ENCODE results near the gene NSFL1C. TPM values are rescaled to one million over a fixed set of nuclear protein-coding genes. Genes with fewer than 3 reads are reported as not detected.

The NSFL1C gene
- total and polyA plus RNA-seq, 2 experiments from 2014 or later: 22.2 to 84.2 TPM

- H3K79me2 ChIP-seq (ENCODE audit: insufficient read depth): no peaks in the 10 kb centered on the region
- no peaks in the 10 kb centered on the region for H3K27me3 ChIP-seq (replicated peaks; ENCODE audit: insufficient read depth)
- no peak overlapping the region for H3K9ac ChIP-seq
- no peak overlapping the region for H3K4me2 ChIP-seq (ENCODE audit: unreplicated experiment)
- H4K20me1 ChIP-seq (ENCODE audit: insufficient read depth): no peaks in the 10 kb centered on the region
- in situ Hi-C loops (cut with MboI): no loop called here
- TF ChIP-seq EZH2 (IDR thresholded peaks at IDR 0.05; ENCODE audit: insufficient read depth, poor library complexity, severe bottlenecking): no peak
- no peak for TF ChIP-seq EZH2phosphoT487 (IDR thresholded peaks at IDR 0.05; ENCODE audit: insufficient read depth, low read depth)
- H3K9me2 ChIP-seq (ENCODE audit: insufficient read depth): no peaks in the 10 kb centered on the region
- H3F3A ChIP-seq (ENCODE audit: insufficient read depth): peaks cover 9% of the 10 kb centered on the region
- no peaks in the 10 kb centered on the region for H3K36me3 ChIP-seq (ENCODE audit: low read depth)
- no peak for DNase-seq
- H3K4me3 ChIP-seq: no peak overlapping the region
- peaks cover 9% of the 10 kb centered on the region for H3K4me1 ChIP-seq (ENCODE audit: insufficient read depth)
- peak overlapping the region; percentile 50 for H2AFZ ChIP-seq
- no peaks in the 10 kb centered on the region for H3K9me3 ChIP-seq (ENCODE audit: low read depth)
- WGBS, 2 experiments (ENCODE audit: low coverage in 1 of 2, low lambda C conversion rate in 2 of 2, missing lambda C conversion rate in 2 of 2): 87 to 92% methylated on average over 6 of the region's 6 CpGs
- no peak overlapping the region for H3K27ac ChIP-seq
Measured at GRCh38 chr20:1423206-1423605, 43.4 kb downstream of the NSFL1C start.

GRCh38 chr20:1422753-1423152 is 43.9 kb downstream of the NSFL1C start:
- H3K4me3 ChIP-seq: no peak overlapping the region
- no peaks in the 10 kb centered on the region for H3K79me2 ChIP-seq (ENCODE audit: insufficient read depth)
- H3F3A ChIP-seq (ENCODE audit: insufficient read depth): peaks cover 14% of the 10 kb centered on the region
- H3K4me2 ChIP-seq (ENCODE audit: unreplicated experiment): no peak overlapping the region
- in situ Hi-C loops (cut with MboI): no loop called here
- TF ChIP-seq EZH2phosphoT487 (IDR thresholded peaks at IDR 0.05; ENCODE audit: insufficient read depth, low read depth): no peak
- no peak for TF ChIP-seq EZH2 (IDR thresholded peaks at IDR 0.05; ENCODE audit: insufficient read depth, poor library complexity, severe bottlenecking)
- no peaks in the 10 kb centered on the region for H3K27me3 ChIP-seq (replicated peaks; ENCODE audit: insufficient read depth)
- no peak overlapping the region for H3K9ac ChIP-seq
- no peak for DNase-seq
- no peaks in the 10 kb centered on the region for H3K9me3 ChIP-seq (ENCODE audit: low read depth)
- peaks cover 13% of the 10 kb centered on the region for H3K4me1 ChIP-seq (ENCODE audit: insufficient read depth)
- H2AFZ ChIP-seq: no peak overlapping the region
- WGBS, 2 experiments (ENCODE audit: low coverage in 1 of 2, low lambda C conversion rate in 2 of 2, missing lambda C conversion rate in 2 of 2): 54 to 60% methylated on average over 3 of the region's 3 CpGs
- H4K20me1 ChIP-seq (ENCODE audit: insufficient read depth): no peaks in the 10 kb centered on the region
- H3K36me3 ChIP-seq (ENCODE audit: low read depth): no peaks in the 10 kb centered on the region
- no peaks in the 10 kb centered on the region for H3K9me2 ChIP-seq (ENCODE audit: insufficient read depth)
- no peak overlapping the region for H3K27ac ChIP-seq

- TF ChIP-seq EZH2phosphoT487 (IDR thresholded peaks at IDR 0.05; ENCODE audit: insufficient read depth, low read depth) (no peak), EZH2 (IDR thresholded peaks at IDR 0.05; ENCODE audit: insufficient read depth, poor library complexity, severe bottlenecking) (no peak)
- Histone ChIP-seq H3K9ac (no peak overlapping the region), H3K79me2 (ENCODE audit: insufficient read depth) (no peaks in the 10 kb centered on the region), H4K20me1 (ENCODE audit: insufficient read depth) (no peaks in the 10 kb centered on the region), H3K4me1 (ENCODE audit: insufficient read depth) (peaks cover 38% of the 10 kb centered on the region), H3K4me3 (no peak overlapping the region), H3K9me2 (ENCODE audit: insufficient read depth) (no peaks in the 10 kb centered on the region), H3F3A (ENCODE audit: insufficient read depth) (peaks cover 36% of the 10 kb centered on the region), H3K9me3 (ENCODE audit: low read depth) (no peaks in the 10 kb centered on the region), H3K27me3 (replicated peaks; ENCODE audit: insufficient read depth) (no peaks in the 10 kb centered on the region), H2AFZ (no peak overlapping the region), H3K36me3 (ENCODE audit: low read depth) (no peaks in the 10 kb centered on the region), H3K27ac (no peak overlapping the region), H3K4me2 (ENCODE audit: unreplicated experiment) (no peak overlapping the region)
- in situ Hi-C loops (cut with MboI): no loop called here
- 91 to 96% methylated on average over 4 of the region's 4 CpGs for WGBS, 2 experiments (ENCODE audit: low coverage in 1 of 2, low lambda C conversion rate in 2 of 2, missing lambda C conversion rate in 2 of 2)
- no peak for DNase-seq
Measured at GRCh38 chr20:1420066-1420465, 46.6 kb downstream of the NSFL1C start.

- in situ Hi-C loops (cut with MboI): no loop called here
- TF ChIP-seq EZH2phosphoT487 (IDR thresholded peaks at IDR 0.05; ENCODE audit: insufficient read depth, low read depth) (no peak), EZH2 (IDR thresholded peaks at IDR 0.05; ENCODE audit: insufficient read depth, poor library complexity, severe bottlenecking) (no peak)
- H3K79me2 ChIP-seq (ENCODE audit: insufficient read depth): no peaks in the 10 kb centered on the region
- peak overlapping the region; percentile 86 for H3K27ac ChIP-seq
- peak overlapping the region; percentile 19 for H2AFZ ChIP-seq
- H4K20me1 ChIP-seq (ENCODE audit: insufficient read depth): no peaks in the 10 kb centered on the region
- no peaks in the 10 kb centered on the region for H3K9me3 ChIP-seq (ENCODE audit: low read depth)
- H3K4me3 ChIP-seq: no peak overlapping the region
- H3K4me1 ChIP-seq (ENCODE audit: insufficient read depth): peaks cover 44% of the 10 kb centered on the region
- H3K9me2 ChIP-seq (ENCODE audit: insufficient read depth): no peaks in the 10 kb centered on the region
- H3K4me2 ChIP-seq (ENCODE audit: unreplicated experiment): peak overlapping the region; percentile 39
- peak; percentile 72 for DNase-seq
- no peaks in the 10 kb centered on the region for H3K36me3 ChIP-seq (ENCODE audit: low read depth)
- H3F3A ChIP-seq (ENCODE audit: insufficient read depth): peaks cover 36% of the 10 kb centered on the region
- 35 to 36% methylated on average over 3 of the region's 3 CpGs for WGBS, 2 experiments (ENCODE audit: low coverage in 1 of 2, low lambda C conversion rate in 2 of 2, missing lambda C conversion rate in 2 of 2)
- peak overlapping the region; percentile 26; the same call in 1 of the 2 replicates for H3K9ac ChIP-seq
- H3K27me3 ChIP-seq (replicated peaks; ENCODE audit: insufficient read depth): no peaks in the 10 kb centered on the region
Measured at GRCh38 chr20:1418350-1418749, 48.3 kb downstream of the NSFL1C start.

GRCh38 chr20:1417790-1418189 is 48.9 kb downstream of the NSFL1C start:
- Histone ChIP-seq H3K4me2 (ENCODE audit: unreplicated experiment) (peak overlapping the region; percentile 10), H4K20me1 (ENCODE audit: insufficient read depth) (no peaks in the 10 kb centered on the region), H3K9me2 (ENCODE audit: insufficient read depth) (no peaks in the 10 kb centered on the region), H3K4me3 (no peak overlapping the region), H3K79me2 (ENCODE audit: insufficient read depth) (no peaks in the 10 kb centered on the region), H3K4me1 (ENCODE audit: insufficient read depth) (peaks cover 44% of the 10 kb centered on the region), H2AFZ (no peak overlapping the region), H3K27me3 (replicated peaks; ENCODE audit: insufficient read depth) (no peaks in the 10 kb centered on the region), H3K27ac (peak overlapping the region; percentile 86), H3K9me3 (ENCODE audit: low read depth) (no peaks in the 10 kb centered on the region), H3K9ac (peak overlapping the region; percentile 26; the same call in 1 of the 2 replicates), H3K36me3 (ENCODE audit: low read depth) (no peaks in the 10 kb centered on the region), H3F3A (ENCODE audit: insufficient read depth) (peaks cover 36% of the 10 kb centered on the region)
- TF ChIP-seq EZH2 (IDR thresholded peaks at IDR 0.05; ENCODE audit: insufficient read depth, poor library complexity, severe bottlenecking) (no peak), EZH2phosphoT487 (IDR thresholded peaks at IDR 0.05; ENCODE audit: insufficient read depth, low read depth) (no peak)
- no peak for DNase-seq
- in situ Hi-C loops (cut with MboI): no loop called here

Data from GM23248 (cell line).